NCI-H2227 (cell line): ENCODE data around the gene PELI3.

Experiments
- DNase-seq: peaks from one replicate; lab custom pipeline; 2025; ENCODE audit not compliant: unreplicated experiment; lab: John Stamatoyannopoulos, UW

The PELI3 gene

GRCh38 chr11:66497206-66497605 lies 30.5 kb downstream of the PELI3 start:
- no peak for DNase-seq

- no peak for DNase-seq
Observed at GRCh38 chr11:66498506-66498905, 31.8 kb downstream of the PELI3 start.

DNA sequence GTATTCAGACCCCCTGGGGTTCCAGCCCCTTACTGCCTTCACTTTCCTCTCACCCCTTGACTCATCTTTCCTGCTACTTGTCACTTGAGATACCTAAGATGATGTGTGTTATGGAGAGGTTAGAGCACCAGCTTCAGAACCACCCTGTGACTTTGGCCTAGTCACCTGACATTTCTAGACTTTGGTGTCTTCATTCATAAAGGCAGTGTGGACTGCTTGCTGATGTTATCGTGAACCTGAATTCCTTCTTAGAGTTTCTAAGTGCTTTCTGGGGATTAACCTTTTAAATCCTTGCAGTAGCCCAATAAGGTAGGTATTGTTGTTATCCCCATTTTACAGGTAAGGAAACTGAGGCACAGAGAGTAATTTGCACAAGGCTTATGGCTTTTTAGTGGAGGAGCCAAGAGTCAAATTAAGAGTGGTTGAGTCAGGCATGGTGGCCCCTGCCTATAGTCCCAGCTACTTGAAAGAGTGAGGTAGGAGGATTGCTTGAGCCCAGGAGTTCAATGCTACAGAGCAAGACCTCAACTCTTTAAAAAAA lies 38.6 kb downstream of the PELI3 start:
- DNase-seq, result no peak

DNA sequence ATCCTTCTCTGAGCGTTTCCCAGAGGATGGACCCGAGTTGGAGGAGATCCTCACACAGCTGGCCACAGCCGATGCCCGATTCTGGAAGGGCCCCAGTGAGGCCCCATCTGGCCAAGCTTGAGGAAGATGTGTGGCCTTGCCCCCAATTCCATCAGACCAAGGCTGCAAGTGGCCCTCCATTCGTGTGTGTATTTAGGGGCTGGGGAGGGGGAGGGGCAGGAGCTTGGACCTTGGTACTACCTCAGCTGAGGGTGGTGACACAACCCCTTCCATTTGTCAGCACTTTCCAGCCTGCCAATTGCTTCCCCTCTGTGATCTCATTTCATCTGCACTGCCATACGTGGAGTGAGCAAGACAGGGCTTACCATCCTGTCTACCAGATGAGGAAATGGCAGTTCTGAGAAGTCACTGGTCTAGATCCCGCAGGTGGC lies 42.4 kb downstream of the PELI3 start:
- no peak for DNase-seq

GRCh38 chr11:66510271-66510989 lies 43.7 kb downstream of the PELI3 start, which contains the start of gene BBS1:
Gene BBS1, plus strand, starts transcription at chr11:66510635. Its CDS starts 25 bp downstream, at chr11:66510660.
- peak; percentile 90 for DNase-seq

DNA sequence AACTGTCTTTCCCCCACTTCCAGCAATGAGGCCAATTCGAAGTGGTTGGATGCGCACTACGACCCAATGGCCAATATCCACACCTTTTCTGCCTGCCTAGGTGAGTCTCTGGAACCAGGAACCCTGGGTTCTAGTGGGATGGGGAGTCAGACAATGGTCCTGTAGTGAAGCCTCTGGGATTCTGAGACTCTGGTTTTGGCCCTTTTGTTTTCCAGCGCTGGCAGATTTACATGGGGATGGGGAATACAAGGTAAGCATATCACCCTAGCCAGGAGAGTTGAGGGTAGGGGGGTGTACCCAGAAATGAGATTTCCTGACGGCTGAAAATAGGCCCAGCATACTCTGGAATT lies 44.3 kb downstream of the PELI3 start:
- DNase-seq, result no peak

DNA sequence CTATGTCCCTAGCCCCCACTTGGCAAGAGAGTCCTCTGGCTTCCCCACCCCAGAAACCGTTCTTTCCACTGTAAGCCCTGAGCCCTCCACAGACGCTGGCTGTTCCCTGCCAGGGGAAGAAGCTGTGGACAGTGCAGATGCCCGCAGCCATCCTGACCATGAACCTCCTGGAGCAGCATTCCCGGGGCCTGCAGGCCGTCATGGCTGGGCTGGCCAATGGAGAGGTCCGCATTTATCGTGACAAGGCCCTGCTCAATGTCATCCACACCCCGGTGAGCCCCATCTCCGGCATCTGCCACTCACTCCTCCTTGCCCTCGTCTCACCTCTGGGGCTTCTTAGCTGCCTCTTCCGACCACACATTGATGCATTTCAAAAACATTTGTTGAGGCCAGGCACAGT lies 56.9 kb downstream of the PELI3 start:
- no peak for DNase-seq

- no peak for DNase-seq
Observed at GRCh38 chr11:66524304-66525040, 57.8 kb downstream of the PELI3 start.
